Eye (tissue), 1 donor: ENCODE measurements around the gene CADM3.

Experiments used
- DNase-seq: peaks from one replicate; pipeline ENCODE4 v3.0.0-alpha.2; 2015

The CADM3 gene

GRCh38 chr1:159171254-159171687 lies at the start of gene CADM3:
Gene CADM3, plus strand, starts transcription at chr1:159171615. Its CDS starts 151 bp downstream, at chr1:159171766.
- peak; percentile 90 for DNase-seq

GRCh38 chr1:159122005-159122621 lies 49.3 kb upstream of the CADM3 start:
- no peak for DNase-seq

DNA sequence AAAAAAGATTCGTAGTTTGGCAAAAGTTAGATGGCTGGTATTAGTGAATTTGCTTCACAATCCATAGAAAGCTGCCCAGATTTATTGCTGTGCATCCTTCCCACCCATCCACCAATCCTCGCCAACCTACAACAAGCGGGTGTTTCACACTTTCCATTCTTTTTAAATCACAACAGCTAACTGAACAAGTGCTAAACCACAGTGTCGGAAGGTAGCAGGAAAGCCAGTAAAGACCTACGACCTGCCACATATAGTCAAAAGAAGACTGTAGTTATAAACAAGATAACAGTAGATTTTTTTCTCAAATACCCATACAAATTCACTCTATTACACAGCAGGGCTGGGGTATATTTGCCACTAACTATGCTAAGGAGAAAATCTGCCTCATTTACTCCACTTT lies 47.8 kb upstream of the CADM3 start:
- no peak for DNase-seq

DNA sequence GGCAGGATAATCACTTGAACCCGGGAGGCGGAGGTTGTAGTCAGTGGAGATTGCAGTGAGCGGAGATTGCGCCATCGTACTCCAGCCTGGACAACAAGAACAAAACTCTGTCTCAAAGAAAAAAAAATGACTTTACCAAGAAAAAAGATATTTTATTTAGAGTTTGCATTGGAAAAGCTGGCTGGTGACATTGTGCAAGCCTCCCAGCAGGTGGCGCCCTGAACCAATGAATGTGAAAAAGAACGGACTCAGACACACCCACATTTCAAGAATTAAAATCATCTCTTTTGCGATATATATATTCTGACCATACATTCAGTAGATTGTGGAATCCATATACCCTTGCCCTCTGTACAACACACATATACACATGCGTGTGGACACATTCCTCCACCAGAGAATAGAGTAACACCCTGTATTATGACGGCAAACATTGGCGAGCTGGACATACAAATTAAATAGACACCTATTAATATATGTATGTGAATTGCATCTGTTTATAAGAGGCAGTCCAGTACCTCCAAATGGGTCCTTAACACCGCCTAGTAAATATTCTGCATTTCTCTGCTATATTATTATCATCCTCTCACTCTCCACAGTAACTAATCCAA lies 39.0 kb upstream of the CADM3 start:
- DNase-seq = peak; percentile 84

- no peak for DNase-seq
Measured at GRCh38 chr1:159140474-159140873, 30.9 kb upstream of the CADM3 start.

DNA sequence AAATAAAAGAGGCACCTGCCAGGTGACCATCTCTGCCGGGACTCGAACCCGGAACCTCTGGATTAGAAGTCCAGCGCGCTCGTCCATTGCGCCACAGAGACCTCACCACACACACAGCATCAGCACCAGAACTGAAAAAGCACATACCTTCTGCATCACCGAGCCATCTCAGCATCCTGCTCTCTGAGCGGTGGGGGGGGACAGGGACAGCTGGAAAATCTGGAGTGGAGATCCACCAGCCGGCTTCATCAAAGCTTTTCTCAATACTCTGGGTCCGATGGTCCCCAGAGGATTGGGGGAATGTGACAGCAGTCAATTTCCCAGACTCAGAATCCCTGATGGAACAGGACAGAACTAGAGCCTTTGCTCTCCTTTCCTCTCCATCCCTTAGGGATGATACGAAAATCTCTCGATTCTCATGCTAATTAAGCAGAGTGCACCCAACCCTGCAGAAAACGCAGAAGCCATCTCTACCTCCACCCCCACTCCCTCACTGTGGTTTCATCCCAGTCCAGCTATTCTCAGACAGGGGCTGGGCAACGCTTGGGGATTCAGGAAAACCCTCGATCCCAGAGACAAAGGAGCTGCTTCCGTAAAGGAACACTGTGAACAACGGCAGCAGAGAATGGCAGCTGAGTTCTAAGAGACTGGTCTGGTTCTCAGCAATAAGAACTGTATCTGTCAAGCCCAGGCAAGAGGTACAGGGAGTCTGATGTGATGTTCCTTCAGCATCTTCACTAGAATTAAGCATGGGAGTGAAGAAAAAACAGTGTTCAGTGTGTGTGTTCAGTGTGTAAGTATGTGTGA lies 29.6 kb upstream of the CADM3 start:
- peak; percentile 97 for DNase-seq

DNA sequence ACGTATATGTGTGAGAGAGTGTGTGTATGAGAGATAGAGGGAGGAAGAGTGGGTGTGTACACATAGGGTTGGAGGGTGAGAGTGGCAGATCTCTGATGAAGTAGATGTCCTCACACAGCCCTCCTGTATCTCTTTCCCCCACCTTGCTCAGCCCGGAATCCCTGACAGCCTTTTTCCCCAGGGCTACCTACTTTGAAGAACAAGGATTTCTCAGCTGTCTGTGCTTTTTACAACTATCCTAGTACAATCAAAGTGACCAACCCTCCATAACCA lies 29.1 kb upstream of the CADM3 start:
- no peak for DNase-seq

DNA sequence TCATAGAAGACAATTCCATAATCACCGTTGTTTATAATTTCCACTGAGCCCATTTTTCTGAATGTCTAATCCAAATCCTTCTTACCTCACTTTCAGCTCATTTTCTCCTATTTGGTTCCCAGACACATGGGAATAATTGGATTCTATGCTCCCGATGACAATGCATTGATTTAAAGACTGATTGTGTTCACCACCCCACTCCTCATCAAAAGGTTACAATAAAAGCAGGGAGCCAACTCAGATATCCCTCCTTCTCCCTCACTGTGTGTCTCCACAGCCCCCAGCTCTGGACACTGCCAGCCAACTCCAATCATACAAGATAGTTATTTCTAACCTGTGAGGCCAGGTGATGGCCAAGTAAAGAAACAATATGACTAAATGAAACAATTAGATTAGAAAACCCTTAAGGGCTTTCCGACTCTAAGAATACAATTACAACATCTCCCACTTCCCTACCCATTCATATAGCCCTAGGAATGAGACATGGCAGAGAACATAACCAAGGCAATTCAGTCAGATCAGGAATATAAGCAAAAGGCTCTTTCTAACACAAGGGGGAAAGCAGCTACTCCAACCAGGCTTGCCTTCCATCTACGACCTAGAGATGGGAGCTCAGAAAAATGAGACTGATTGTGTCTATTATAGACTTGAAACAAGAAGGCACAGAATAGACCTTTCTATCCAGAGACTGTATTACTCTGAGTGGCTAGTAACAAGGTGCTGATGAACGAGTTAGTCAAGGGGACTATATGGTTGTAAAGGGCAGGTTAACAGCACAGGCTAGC lies 28.5 kb upstream of the CADM3 start:
- DNase-seq = peak; percentile 15

GRCh38 chr1:159144571-159144970 lies 26.8 kb upstream of the CADM3 start:
- no peak for DNase-seq

- no peak for DNase-seq
Measured at GRCh38 chr1:159146980-159147379, 24.4 kb upstream of the CADM3 start.

DNA sequence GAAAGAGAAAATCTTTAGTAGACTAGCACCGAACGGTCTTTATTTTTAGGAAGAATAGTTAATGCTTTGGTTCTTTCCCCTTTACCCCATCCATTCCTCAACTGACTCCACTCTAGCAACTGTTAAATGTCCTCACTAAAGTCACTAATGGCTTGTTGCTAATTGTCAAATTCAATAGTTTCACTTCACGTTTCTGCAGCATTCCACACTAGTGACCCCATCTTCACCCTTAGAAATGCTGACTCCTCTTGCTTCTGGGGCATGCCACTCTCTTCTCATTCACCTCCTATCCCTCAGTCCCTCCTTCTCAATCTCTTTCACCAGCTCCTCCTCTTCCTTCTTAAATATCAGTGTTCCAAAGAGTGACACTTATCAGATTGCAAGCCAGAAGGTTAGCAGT lies 19.4 kb upstream of the CADM3 start:
- DNase-seq = no peak

- peak; percentile 93 for DNase-seq
Measured at GRCh38 chr1:159161001-159161718, 10.3 kb upstream of the CADM3 start.

GRCh38 chr1:159161719-159162026 lies 9.7 kb upstream of the CADM3 start:
- DNase-seq = no peak

- DNase-seq = no peak
Measured at GRCh38 chr1:159162516-159163265, 8.7 kb upstream of the CADM3 start.

GRCh38 chr1:159163614-159164228 lies 7.7 kb upstream of the CADM3 start:
- DNase-seq = peak; percentile 86

- DNase-seq = no peak
Measured at GRCh38 chr1:159168043-159168442, 3.4 kb upstream of the CADM3 start.

- DNase-seq = peak; percentile 40
Measured at GRCh38 chr1:159170639-159171038, 776 bp upstream of the CADM3 start.

GRCh38 chr1:159171688-159172501 lies 480 bp downstream of the CADM3 start:
- peak; percentile 81 for DNase-seq

DNA sequence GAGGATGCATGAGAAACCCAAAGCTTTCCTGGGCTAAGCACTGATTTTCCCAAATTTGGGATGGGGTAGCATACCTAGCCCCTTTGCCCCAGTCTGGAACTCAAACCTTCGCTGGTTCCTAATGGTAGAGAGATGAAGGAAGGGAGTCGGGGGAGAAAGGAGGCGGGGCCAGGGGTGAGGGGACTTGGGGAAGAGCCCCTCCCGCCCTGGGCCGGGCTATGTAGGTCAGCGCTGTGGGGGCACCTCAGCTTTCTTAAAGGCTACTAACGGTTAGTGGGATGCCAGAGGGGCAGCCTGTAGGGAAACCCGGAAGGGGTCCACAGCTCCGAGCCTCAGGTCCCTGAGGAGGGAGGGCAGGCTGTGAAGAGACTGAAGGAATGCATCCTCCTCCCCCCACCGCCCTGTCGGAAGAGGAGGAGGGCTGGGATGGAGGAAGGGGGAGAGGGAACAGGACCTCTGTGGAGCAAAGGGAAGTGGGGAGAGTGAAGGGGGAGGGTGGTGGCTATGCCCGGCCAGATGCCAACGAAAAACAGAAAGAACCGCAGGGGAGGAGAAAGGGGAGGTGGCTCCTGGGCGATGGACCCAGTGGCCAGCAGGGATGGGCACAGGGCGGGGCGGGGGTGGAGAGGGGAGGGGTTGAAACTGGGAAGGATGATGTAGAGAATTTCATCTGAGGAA lies 1.3 kb downstream of the CADM3 start:
- peak; percentile 84 for DNase-seq

DNA sequence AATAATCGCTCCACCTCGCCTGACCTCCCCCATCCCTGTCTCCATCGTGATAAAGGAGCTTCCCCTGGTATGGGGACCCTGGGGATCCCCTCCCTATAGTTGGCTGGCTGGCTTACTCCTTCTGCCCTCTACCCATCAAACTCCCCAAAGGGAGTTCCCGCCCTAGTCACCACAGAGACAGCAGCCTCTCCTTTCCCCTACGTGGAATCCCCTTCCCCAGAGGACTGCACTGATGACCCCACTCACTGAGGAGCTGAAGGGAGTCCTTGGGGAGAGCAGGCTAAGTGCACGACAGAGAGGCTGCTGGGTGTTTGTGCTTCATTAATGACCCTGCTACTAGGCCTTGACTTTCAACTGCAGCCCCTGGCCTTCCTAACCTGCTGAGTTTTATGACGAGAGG lies 1.9 kb downstream of the CADM3 start:
- DNase-seq = peak; percentile 64
